Measurements from ENCODE around the gene KRTAP4-11.

GRCh38 chr17:41067281-41067680 is 50.9 kb downstream of the KRTAP4-11 start:
- TF ChIP-seq CTCF (tag by site-specific recombination; IDR thresholded peaks at IDR 0.05) (no peak), ZBTB1 (tag by site-specific recombination; IDR thresholded peaks at IDR 0.05) (no peak)

All from HEK293 (cell line).